Ovary (tissue), 9 donors: Measurements from ENCODE around the gene BRD4. TPM values are rescaled to one million over a fixed set of nuclear protein-coding genes. Genes with fewer than 3 reads are reported as not detected.

Experiments
- DNase-seq, 5 donors: peaks; one replicate each; pipeline ENCODE4 v3.0.0-alpha.2; 2019 to 2020
- H3K27ac ChIP-seq, 2 donors: fragments of 200-600 bp; one replicate each; pipeline versions ENCODE4 v1.5.1 to v1.8.0; 2019 to 2022
- H3K27me3 ChIP-seq: fragments of 200-600 bp; one replicate; pipeline ENCODE4 v1.8.0; 2022
- H3K36me3 ChIP-seq: fragments of 200-600 bp; sonication (generic); one replicate; pipeline ENCODE4 v1.5.1; 2019
- H3K4me1 ChIP-seq: one replicate; pipeline ENCODE4 v1.8.1; 2013; ENCODE audit warnings: mild to moderate bottlenecking, moderate library complexity; ENCODE audit not compliant: insufficient read depth
- H3K4me3 ChIP-seq: fragments of 200-600 bp; sonication (generic); one replicate; pipeline ENCODE4 v1.5.1; 2017
- H3K9me3 ChIP-seq, 2 donors: fragments of 200-600 bp in 1 of 2; sonication (generic) in 1 of 2; one replicate each; pipeline versions ENCODE4 v1.5.1 to v1.8.1; 2013 to 2019; ENCODE audit warnings: mild to moderate bottlenecking in 1 of 2, moderate library complexity in 1 of 2
- EP300 ChIP-seq: sonication (generic); formaldehyde crosslinking; IDR thresholded peaks from one replicate; pipeline ENCODE4 v1.6.1; 2017; ENCODE audit warnings: antibody characterized with exemption
- POLR2A ChIP-seq: fragments of 450-650 bp; IDR thresholded peaks from one replicate; pipeline ENCODE4 v1.6.1; 2017; ENCODE audit warnings: antibody characterized with exemption, mild to moderate bottlenecking, moderate library complexity
- WGBS, 3 donors: extraction: QIAGEN DNeasy Blood & Tissue Kit in 1 of 3; methylation state at CpG; one replicate each; pipeline versions ENCODE4 v1.1.5 to v1.1.7; 2013 to 2017; 5-methylcytosine and 5-hydroxymethylcytosine counted together
- intact Hi-C, 4 donors: fragments of 100-400 bp; cut with DNase I; formaldehyde crosslinking; loops; one replicate each; pipeline versions ENCODE4 v1.11.0 to v1.15.1; 2022 to 2023
- polyA plus RNA-seq, 2 donors: library from polyadenylated mRNA; stranded (reverse); fragments of 200-250 nt in 1 of 2; fragments of 350-450 nt in 1 of 2; fragmentation: Illumina TruSeq in 1 of 2; extraction: RNeasy Lipid Tissue Mini Kit (QIAGEN cat#74804) in 1 of 2; gene quantifications; one replicate each; pipeline ENCODE4 v1.2.3, GENCODE V29; 2013 to 2014
- total RNA-seq, 7 donors: library from RNA; depleted of rRNA in 2 of 7; stranded (reverse); fragments of >200 nt in 2 of 7; fragmentation: NEBNext Ultra II Directional in 3 of 7; extraction: Animal tissue kit (Norgen Biotek cat#: 25700) in 3 of 7; gene quantifications; one replicate each; pipeline versions ENCODE4 v1.1.0 to v1.2.4, GENCODE V29; 2016 to 2023
- TF ChIP-seq, protein P1 (sequence below), 3 donors: fragments of 450-650 bp in 2 of 3; fragments of 200-600 bp in 1 of 3; IDR thresholded peaks; one replicate each; pipeline versions ENCODE4 v1.5.1 to v1.8.0; 2016 to 2022; ENCODE audit warnings: antibody characterized with exemption in 3 of 3, mild to moderate bottlenecking in 1 of 3
- donor health status: DM: no; HTN: no; CAD: no; lungs with moderate emphysema.
- donor health status: DM: no; HTN: no; CAD: no.
- donor health status: Bipolar disorder and iron deficiency.
- donor health status: DM: yes; HTN: yes; CAD: no.
- donor health status: DM: no; HTN: no; CAD: no.
- donor health status: DM: yes; HTN: yes; CAD: no.

The BRD4 gene
- total and polyA plus RNA-seq, 9 donors: 19.6 to 127 (median 90.4) TPM

- intact Hi-C loops: loop anchor here in 2 of 4 donors (5.0 to 10.0 kb wide), 2 partner anchors 37 to 55 kb away; partner anchors contain the start of gene BRD4 (in 1 of the 2)
- no peak for DNase-seq
- Histone ChIP-seq H3K27me3 (no peaks in the 10 kb centered on the region), H3K36me3 (no peaks in the 10 kb centered on the region), H3K4me1 (peaks cover 63% of the 10 kb centered on the region), H3K4me3 (no peak overlapping the region), H3K27ac (no peak overlapping the region), H3K9me3 (no peaks in the 10 kb centered on the region)
- TF ChIP-seq, protein P1, sequence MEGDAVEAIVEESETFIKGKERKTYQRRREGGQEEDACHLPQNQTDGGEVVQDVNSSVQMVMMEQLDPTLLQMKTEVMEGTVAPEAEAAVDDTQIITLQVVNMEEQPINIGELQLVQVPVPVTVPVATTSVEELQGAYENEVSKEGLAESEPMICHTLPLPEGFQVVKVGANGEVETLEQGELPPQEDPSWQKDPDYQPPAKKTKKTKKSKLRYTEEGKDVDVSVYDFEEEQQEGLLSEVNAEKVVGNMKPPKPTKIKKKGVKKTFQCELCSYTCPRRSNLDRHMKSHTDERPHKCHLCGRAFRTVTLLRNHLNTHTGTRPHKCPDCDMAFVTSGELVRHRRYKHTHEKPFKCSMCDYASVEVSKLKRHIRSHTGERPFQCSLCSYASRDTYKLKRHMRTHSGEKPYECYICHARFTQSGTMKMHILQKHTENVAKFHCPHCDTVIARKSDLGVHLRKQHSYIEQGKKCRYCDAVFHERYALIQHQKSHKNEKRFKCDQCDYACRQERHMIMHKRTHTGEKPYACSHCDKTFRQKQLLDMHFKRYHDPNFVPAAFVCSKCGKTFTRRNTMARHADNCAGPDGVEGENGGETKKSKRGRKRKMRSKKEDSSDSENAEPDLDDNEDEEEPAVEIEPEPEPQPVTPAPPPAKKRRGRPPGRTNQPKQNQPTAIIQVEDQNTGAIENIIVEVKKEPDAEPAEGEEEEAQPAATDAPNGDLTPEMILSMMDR (IDR thresholded peaks at IDR 0.05): no peak
- TF ChIP-seq EP300 (no peak), POLR2A (no peak)
- WGBS, 3 donors: 52 to 58% (median 56%) methylated on average over 6 of the region's 6 CpGs
Observed at GRCh38 chr19:15280048-15280725, 52.2 kb downstream of the BRD4 start.

GRCh38 chr19:15279326-15279904 is 52.9 kb downstream of the BRD4 start:
- intact Hi-C loops: no loop called here
- H3K4me3 ChIP-seq: no peak overlapping the region
- TF ChIP-seq, protein P1 (IDR thresholded peaks at IDR 0.05): no peak
- TF ChIP-seq POLR2A (no peak), EP300 (no peak)
- peaks cover 62% of the 10 kb centered on the region for H3K4me1 ChIP-seq
- no peaks in the 10 kb centered on the region for H3K27me3 ChIP-seq
- 81 to 90% (median 84%) methylated on average over 4 of the region's 4 CpGs for WGBS, 3 donors
- no peak for DNase-seq
- no peaks in the 10 kb centered on the region for H3K36me3 ChIP-seq
- H3K27ac ChIP-seq: no peak overlapping the region
- no peaks in the 10 kb centered on the region for H3K9me3 ChIP-seq

- Histone ChIP-seq H3K27me3 (no peaks in the 10 kb centered on the region), H3K36me3 (no peaks in the 10 kb centered on the region), H3K9me3 (no peaks in the 10 kb centered on the region), H3K4me3 (no peak overlapping the region), H3K4me1 (peaks cover 55% of the 10 kb centered on the region), H3K27ac (no peak overlapping the region)
- no peak for DNase-seq
- intact Hi-C loops: no loop called here
- TF ChIP-seq POLR2A (no peak), EP300 (no peak)
- TF ChIP-seq, protein P1 (IDR thresholded peaks at IDR 0.05): no peak
- 58 to 67% (median 64%) methylated on average over 11 of the region's 11 CpGs for WGBS, 3 donors
Observed at GRCh38 chr19:15276620-15277215, 55.6 kb downstream of the BRD4 start.

- no peak for DNase-seq
- Histone ChIP-seq H3K4me3 (no peak overlapping the region), H3K4me1 (peaks cover 46% of the 10 kb centered on the region), H3K27ac (no peak overlapping the region), H3K36me3 (no peaks in the 10 kb centered on the region), H3K9me3 (no peaks in the 10 kb centered on the region), H3K27me3 (no peaks in the 10 kb centered on the region)
- TF ChIP-seq POLR2A (no peak), EP300 (no peak)
- TF ChIP-seq, protein P1 (IDR thresholded peaks at IDR 0.05): no peak
- WGBS, 3 donors: 79 to 84% (median 81%) methylated on average over 4 of the region's 4 CpGs
- intact Hi-C loops: no loop called here
Observed at GRCh38 chr19:15274477-15274876, 57.9 kb downstream of the BRD4 start.
